Left hindlimb (tissue), 1 donor: Measurements from ENCODE around the gene ZNF576.
"Not testable (repeated sequence)": the region's sequence is repeated elsewhere in the genome, so short reads cannot be mapped to it uniquely, and the experiment has no call there.

Experiments used
- DNase-seq: peaks from one replicate; pipeline ENCODE4 v3.0.0-alpha.2; 2018

The ZNF576 gene, protein sequence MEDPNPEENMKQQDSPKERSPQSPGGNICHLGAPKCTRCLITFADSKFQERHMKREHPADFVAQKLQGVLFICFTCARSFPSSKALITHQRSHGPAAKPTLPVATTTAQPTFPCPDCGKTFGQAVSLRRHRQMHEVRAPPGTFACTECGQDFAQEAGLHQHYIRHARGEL

DNA sequence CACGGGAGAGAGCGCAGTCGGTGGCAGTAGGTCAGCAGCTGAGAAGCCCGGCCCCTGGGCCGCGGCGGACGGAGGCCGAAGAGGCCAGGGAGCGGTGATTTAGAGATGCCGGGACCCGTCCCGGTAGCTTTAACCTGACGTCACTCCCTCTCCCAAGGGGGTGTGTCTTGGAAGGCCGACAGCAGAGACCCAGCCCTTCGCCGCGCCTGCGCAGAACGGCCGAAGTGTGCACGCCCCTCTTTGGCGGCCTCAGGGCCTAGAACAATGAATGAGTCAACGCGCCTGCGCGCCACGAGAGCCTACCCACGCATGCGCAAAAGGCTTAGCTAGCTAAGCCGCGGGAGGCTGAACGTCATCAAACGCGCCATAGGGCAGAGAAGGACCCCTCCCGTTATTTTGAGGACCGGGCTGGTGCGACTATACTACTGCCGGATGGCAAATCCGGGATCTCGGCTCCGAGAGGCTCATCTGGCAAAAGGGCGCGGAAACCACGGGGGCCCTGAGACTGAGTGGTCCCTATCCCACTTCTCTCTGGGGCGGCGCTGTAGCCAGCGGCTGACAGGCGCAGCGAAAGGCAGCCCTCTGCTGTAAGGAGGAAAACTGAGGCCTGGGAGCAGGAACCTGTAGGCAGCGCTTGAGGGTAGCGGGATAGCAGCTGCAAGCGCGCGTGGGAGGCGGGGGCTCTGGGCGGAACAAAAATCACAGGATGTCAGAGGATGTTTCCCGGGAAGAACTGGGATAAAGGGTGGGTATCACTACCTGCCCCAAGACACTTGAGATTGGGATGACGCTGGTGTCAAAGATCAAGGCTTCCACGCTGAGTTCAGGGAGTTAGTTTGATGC lies at the start of gene ZNF576, which contains the start of gene IRGQ:
ZNF576 (plus strand) TSS at position 597 of the 843 bp plus-strand sequence. CDS start 514 bp downstream, outside the sequence.
IRGQ (minus strand) TSS at position 136 of the 843 bp plus-strand sequence. CDS start 796 bp downstream, outside the sequence.
- peak; percentile 100 for DNase-seq

DNA sequence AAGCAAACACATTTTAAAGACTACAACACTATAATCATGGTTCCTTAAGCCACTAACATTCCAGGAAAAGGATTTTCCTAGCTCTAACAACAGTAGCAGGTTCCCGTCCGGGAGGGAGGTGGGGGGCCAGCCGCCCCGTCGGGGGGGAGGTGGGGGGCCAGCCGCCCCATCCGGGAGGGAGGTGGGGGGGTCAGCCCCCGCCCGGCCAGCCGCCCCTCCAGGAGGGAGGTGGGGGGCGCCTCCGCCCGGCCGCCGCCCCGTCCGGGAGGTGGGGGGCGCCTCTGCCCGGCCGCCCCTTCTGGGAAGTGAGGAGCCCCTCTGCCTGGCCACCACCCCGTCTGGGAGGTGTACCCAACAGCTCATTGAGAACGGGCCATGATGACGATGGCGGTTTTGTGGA lies 48.5 kb upstream of the ZNF576 start:
- DNase-seq: not testable (repeated sequence)

DNA sequence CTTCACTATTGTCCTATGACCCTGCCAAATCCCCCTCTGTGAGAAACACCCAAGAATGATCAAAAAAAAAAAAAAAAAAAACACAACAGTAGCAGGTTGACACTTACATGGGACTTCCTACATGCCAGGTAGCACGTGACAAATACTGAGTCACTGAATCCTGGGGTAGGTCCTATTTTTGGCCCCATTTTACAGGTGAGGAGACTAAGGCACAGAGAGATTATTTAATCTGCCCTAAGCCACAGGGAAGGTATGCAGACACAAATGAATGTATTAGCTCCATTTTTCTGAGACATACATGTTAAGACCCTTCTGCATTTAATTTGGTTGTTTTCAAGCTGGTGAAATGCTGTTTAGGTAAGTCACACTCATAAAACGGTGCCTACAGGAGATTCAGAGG lies 47.7 kb upstream of the ZNF576 start:
- no peak for DNase-seq

DNA sequence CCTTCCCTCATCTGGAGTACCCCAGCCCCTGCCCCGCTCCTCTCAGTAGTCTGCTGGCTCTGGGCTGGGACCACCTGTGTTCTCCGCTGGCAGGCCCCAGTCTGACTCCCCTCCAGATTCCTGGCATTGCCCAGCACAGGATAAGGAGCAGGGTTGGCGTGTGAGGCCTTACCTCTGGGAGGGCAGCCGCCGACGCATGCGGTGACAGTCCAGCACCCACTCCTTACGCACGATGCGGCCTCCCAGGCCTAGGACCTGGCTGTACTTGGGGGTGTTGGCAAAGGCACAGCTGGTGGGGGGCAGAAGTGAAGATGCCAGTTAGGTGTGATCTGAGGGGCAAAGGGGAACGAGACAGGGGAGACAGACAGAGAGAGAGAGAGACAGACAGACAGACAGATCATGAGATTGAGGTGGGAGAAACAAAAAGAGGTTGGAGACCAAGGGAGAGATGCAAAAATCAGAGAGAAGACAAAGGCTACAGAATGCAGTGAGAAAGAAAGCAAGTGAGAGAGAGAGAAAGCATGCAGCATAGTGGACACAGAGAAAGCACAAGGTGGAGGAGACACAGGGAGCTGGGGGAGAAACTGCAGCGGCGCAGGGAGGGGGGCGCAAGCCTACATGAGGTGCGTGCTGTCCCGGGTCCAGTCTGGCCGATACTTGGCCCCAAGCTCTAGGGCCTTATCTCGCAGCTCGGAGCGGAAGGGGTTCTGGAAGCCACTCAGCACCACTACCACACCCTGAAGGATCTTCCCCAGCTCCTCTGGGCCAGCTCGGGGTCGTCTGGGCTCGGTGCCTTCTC lies 44.8 kb upstream of the ZNF576 start:
- DNase-seq: no peak

DNA sequence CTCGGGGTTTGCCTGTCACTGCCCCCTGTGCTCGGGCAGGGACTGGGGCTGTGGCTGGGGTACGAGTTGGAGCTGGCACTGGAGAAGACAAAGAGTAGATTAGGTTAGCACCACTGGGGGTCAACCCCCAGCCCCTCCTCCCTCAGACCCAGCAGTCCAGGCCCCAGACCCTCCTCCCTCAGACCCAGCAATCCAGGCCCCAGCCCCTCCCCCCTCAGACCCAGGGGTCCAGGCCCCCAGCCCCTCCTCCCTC lies 44.3 kb upstream of the ZNF576 start:
- DNase-seq: no peak

DNA sequence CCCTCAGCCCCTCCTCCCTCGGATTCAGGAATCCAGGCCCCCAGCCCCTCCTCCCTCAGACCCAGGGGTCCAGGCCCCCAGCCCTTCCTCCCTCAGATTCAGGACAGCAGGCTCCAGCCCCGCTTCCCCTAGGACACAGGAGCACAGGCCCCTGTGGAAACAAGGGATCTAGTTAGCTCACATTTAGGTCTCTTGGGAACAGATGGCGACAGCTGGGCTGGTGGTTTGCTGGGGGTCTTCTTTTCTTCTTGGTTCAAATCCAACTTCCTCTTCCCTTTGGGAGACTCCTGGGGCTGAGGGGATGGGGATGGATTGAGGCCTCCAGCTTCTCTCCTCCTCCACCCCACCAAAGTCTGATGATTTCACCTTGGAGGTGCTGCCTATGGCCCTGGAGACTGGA lies 43.8 kb upstream of the ZNF576 start:
- no peak for DNase-seq

DNA sequence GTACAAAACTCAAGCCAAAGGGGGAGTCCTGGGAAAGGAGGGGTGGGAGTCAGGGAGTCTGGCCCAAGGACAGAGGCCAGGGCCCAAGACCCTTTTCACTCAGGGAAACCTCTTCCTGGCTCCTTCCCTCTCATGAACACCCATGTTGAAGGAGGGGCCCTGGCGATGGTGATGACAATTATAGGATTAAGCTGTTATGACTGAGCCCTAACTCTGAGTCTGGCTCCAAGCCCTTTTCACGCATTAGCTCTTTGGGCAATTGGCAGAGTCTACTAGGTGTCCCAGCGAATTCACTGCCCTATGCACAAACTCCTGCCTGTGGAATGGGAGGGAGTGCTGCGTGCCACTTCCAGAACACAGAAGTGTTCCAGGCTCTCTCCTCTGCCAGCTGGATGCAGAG lies 42.7 kb upstream of the ZNF576 start:
- DNase-seq: no peak

DNA sequence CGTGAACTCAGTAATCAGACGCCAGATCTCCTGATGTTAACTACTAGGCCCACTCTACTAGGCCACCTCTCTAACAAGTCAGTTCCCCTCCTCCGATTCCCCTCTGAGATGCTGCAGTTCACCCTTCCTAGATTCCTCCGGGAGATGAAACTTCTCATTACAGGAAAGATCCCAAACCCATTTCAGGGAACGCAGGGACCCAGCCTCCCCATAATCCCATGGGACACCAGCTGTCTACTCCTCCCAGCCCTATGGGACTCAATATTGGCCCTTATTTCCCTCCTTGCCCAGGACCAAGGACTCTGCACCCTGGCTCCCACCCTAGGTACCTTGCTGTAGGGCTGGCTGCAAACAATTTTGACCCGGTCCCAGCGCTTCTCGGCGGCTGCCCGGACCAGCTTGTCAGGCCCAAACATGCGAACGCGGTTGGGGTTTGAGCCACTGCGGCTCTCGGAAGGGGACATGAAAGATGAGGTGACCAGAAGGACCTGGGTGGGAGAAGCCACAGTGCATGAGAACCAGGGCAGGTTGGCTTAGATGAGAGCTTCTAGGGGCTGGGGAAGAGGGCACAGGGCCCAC lies 42.0 kb upstream of the ZNF576 start:
- no peak for DNase-seq

DNA sequence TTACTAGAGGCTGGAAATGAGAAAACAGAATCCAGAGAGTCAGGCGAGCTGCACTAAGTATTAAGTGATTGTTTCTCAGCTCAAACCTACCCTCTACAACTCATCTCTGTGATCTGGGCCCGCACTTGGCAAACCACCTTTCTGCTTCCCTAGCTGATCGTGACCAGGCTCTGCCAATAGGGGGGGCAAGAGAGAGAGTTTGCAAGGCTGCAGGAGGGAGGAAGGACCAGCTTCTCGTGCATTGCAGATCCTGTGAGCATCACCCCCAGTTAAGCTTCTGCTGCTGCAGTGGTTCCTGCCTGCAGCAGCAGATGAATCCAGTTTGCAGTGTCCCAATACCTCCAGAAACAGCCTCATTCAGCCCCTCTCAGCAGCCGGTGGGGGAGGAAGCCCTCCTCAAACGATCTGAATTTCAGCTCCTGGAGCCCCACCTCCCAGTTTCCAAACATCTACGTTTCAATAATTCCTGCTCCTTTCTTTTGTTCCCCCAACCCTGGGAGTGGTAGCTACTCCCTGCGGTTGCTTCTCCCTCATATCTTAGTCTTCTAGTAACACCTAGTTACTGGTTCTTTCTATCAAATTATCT lies 41.1 kb upstream of the ZNF576 start:
- peak; percentile 67 for DNase-seq

DNA sequence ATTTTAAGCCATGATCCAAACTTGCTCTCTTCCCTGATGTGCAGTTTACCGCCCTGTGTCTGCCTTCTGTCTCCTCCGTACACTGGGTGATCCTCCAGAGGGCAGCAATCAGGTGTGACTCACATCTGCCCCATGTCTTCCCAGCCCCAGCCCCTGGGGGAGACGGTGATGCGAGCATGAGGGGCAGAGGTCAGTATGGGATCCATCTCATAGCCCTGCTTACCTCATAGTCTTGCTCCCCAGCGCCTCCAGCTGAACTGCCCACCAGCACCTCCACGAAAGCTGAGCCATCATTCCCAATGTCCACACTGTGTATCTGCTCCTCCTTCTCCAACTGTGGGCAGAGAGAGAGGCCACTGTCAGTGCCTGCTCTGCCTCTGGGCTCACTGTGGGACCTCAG lies 35.7 kb upstream of the ZNF576 start:
- no peak for DNase-seq

DNA sequence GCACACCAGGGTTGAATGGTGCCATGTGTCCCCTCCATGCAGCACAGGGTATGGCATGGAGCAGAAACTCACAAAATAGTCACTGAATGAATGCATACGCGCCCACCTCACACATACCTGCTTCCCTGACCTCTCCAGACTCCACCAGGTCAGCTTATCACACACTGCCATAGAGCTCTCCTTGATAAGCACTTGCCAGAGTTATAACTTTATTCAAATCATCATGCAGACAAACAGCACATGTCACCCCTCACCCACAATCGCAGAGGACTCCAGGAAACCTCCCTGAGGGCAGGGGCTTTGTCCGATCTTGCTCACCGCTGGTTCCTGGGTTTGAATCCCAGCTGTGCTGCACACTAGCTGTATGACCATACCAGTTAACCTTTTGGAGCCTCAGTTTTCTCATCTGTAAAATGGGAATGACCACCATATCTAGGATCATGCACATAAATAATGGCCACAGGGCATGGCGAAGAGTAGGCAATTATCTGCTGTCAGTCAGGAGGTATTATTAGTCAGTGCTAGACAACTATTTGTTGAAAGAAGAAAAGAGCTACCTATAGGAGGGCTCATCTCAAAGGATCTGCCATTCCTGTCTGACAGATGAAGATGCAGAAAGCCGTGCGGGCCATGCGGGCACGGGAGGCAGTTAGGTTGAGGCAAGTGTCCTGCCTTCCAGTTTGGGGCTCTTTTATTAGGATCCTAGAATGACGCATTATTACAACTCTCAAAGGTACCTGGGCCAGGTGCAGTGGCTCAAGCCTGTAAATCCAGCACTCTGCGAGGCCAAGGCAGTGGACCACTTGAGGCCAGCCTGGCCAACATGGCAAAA lies 35.0 kb upstream of the ZNF576 start:
- no peak for DNase-seq

DNA sequence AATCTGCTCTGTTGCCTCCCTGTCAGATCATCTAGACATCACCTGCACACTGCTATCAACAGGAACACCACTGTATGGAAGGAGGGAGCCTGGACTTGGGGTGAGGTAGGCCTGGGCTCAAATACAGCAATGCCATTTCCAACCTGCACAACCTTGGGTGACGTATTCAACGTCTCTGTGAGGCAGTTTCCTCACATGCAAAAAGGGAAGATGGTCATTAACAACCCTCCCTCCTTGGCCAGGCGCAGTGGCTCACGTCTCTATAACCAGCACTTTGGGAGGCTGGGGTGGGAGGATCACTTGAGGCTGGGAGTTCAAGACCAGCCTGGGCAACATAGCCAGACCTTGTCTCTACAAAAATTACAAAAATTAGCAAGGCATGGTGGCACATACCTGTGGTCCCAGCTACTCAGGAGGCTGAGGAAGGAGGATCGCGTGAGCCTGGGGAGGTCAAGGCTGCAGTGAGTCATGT lies 34.1 kb upstream of the ZNF576 start:
- DNase-seq: no peak

DNA sequence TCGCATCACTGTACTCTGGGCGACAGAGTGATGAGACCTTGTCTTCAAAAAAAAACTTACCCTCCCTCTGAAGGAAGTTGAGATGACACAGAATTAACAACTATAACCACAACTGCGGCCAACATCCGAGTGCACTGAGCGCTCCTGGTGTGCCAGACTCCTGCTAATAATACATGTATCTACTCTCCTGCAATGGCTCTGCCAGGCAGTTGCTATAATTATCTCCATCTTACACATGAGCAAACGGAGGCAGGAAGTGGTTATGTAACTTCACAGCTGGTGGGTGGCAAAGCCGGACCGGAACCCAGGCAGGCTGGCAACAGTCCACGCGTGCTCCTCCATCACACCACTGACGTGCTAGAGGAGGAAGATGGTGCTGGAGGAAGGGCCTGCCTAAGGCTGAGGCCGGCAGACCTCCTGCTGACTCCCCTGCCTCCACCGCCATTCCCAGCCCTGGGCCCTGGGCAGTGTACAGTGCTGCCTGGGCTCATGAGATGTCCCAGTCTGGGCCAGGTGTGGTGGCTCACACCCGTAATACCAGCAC lies 33.6 kb upstream of the ZNF576 start:
- DNase-seq: peak; percentile 52

DNA sequence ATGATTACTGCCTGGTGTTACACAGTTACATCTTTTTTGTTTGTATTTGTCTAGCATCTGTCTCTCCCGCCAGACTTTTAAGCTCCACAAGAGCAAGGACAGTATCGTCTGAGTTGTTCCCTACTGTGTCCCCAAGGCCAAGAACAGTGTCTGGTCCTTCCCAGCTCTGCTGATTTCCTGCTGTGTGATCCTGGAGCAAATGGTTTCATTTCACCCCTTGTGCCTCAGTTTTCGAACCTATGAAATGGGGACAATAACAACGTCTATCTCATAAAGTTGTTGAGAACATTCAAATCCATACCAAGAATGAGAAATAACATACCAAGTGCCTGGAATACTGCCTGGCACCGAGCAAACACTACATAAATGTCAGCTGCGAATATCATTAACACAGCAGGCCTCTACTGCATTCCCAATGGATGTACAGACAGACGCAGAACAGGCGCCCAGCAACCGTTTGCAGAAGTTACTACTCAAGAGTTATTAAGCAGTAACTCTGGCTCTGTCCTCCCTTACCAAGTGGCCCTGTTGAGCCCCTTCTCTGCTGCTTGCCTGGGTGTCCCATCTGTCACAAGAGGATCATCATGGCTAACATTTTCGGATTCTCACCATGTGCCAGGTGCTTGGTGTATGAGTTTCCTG lies 32.5 kb upstream of the ZNF576 start:
- DNase-seq: no peak

DNA sequence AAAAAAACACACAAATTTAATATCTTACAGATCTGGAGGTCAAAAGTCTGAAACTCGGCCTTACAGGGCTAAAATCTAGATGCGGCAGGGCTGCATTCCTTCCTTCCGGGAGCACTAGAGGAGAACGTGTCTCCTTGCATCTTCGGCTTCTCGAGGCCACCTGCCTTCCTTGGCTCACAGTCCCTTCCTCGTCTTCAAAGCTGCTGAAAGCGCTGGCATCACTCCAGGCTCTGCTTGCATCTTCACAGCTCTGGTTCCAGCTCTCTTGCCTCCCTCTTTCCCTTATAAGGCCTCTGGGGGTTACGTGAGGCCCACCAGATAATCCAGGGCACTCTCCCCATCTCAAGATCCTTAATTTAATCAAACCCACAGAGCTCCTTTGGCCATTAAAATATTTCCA lies 31.6 kb upstream of the ZNF576 start:
- no peak for DNase-seq

DNA sequence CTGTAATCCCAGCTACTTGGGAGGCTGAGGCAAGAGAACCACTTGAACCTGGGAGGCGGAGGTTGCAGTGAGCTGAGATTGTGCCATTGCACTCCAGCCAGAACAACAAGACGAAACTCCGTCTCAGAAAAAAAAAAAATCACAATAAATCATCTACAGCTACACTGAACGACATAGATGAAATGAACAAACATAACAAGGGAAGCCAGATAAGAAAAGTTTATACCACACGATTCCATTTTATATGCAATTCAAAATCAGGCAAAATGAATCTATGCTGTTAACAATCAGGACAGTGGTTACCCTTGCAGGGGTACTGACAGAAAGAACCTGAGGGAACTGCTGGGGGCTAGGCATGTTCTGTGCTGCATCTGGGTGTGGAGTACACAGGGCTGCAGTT lies 26.7 kb upstream of the ZNF576 start:
- no peak for DNase-seq

DNA sequence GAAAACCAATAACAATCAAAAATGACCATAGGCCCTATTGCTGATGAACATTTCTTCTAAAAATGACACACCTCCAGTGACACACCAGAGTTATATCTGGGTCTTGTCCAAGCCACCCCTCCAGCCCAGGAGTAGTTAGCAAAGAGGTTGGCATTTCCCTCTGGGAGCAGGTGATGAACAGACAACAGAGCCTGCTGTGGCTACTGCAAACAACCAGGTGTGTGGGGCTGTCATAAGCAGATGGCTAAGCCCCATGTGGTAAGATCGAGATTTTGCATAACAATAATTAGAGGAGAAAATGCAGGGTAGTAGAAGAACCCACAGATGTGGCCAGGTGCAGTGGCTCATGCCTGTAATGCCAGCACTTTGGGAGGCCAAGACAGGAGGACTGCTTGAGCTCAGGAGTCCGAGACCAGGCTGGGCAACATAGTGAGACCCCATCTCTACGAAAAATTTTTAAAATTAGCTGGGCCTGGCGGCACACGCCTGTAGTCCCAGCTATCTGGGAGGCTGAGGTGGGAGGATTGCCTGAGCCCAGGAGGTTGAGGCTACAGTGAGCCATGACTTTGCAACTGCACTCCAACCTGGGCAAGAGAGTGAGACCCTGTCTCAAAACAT lies 26.1 kb upstream of the ZNF576 start:
- no peak for DNase-seq

DNA sequence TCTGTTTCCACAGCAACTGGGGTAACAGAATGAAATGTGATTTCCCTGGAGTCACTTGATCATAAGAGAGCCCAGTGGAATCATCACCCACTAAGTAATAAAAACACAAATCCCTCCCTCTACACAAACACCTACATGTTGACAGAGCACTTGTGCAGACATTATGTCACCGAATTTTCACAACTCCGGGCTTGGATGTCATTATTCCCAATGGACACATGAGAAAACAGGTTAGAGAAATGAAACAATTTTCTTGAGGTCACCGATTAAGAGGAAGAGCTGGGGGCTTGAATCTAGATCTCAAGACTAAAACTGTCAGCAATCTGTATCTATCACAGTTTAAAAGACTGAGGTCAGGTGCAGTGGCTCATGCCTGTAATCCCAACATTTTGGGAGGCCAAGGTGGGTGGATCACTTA lies 24.2 kb upstream of the ZNF576 start:
- DNase-seq: no peak

DNA sequence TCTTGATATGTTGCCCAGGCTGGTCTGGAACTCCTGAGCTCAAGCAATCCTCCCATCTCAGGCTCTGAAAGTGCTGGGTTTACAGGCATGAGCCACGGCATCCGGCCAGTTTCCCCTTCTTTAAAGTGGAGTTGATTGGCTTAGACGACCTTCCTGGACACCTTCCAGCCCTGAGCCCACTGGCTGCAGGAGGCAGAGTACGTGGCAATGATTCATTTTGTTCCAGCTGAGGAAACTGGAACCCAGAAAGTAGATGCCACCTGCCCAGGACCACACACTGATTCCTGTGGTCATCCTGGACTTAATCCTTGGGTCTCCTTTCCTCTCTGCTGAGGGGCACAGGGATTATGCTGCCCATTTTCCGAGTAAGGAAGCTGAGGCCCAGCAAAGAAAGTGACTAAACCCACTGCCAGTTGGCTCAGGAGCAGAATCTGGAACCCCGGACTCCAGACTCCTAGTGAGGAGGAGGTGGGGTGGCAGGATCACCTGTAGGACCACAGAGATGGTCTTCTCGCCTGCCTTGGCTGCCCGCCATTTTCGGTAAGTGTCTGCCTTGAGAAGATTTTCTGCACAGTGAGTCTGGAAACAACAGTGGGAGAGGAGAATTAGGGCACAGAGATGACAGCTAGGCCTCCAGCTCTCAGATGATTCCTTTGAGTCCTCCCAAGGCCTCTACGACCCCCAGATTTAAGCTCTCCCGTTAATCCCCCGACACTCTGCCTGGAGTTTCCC lies 21.8 kb upstream of the ZNF576 start:
- DNase-seq: no peak
